Activated CD8-positive, alpha-beta T cell treated with anti-CD3 and anti-CD28 coated beads for 36 hours (primary cell): ENCODE data around the gene PAGR1. TPM values are rescaled to one million over a fixed set of nuclear protein-coding genes. Genes with fewer than 3 reads are reported as not detected.
A peak's percentile ranks its signal among the peaks of the same experiment; 100 is the strongest.

ENCODE experiments used
- ATAC-seq: fragments of 200-7000 bp; cut with Tn5 transposase; one replicate; pipeline ENCODE4 v1.10.0; 2021; ENCODE audit warnings: mild to moderate bottlenecking, moderate library complexity
- CTCF ChIA-PET: fragments of 350-600 bp; sonication (Branson Sonifier 250); formaldehyde crosslinking; loops from one replicate; lab custom pipeline; 2021; ENCODE audit warnings: antibody characterized with exemption; lab: Charles Lee
- POLR2A ChIA-PET: fragments of 350-600 bp; sonication (Branson Sonifier 250); formaldehyde crosslinking; loops from one replicate; lab custom pipeline; 2021; ENCODE audit warnings: antibody characterized with exemption; lab: Charles Lee
- DNase-seq: peaks from one replicate; pipeline ENCODE4 v3.0.0-alpha.2; 2020
- H3K27ac Mint-ChIP-seq: one replicate; pipeline ENCODE4 v1.8.0; 2021; ENCODE audit warnings: mild to moderate bottlenecking, mixed read lengths
- H3K27me3 Mint-ChIP-seq: one replicate; pipeline ENCODE4 v1.8.0; 2021; ENCODE audit warnings: mixed read lengths
- H3K36me3 Mint-ChIP-seq: one replicate; pipeline ENCODE4 v1.8.0; 2021; ENCODE audit warnings: low read depth, mixed read lengths
- H3K4me1 Mint-ChIP-seq: one replicate; pipeline ENCODE4 v1.8.0; 2021; ENCODE audit warnings: low read depth, mixed read lengths
- H3K4me3 Mint-ChIP-seq: one replicate; pipeline ENCODE4 v1.8.0; 2021; ENCODE audit warnings: mild to moderate bottlenecking, moderate library complexity, mixed read lengths
- H3K9me3 Mint-ChIP-seq: one replicate; pipeline ENCODE4 v1.8.0; 2021; ENCODE audit warnings: mixed read lengths
- CTCF ChIP-seq: fragments of 200-600 bp; IDR thresholded peaks from one replicate; pipeline ENCODE4 v1.8.0; 2022; ENCODE audit warnings: antibody characterized with exemption, mild to moderate bottlenecking
- intact Hi-C: fragments of 100-400 bp; cut with micrococcal nuclease; formaldehyde crosslinking; loops from one replicate; pipeline ENCODE4 v1.10.0; 2022
- total RNA-seq, 2 experiments: library from RNA; stranded (reverse); gene quantifications; one replicate each; pipeline ENCODE4 v1.2.3, GENCODE V29; 2021

PAGR1 gene
- total RNA-seq, 2 experiments from 2014 or later: 26.8 to 29.0 TPM

GRCh38 chr16:29818082-29818481, 2.1 kb downstream of the PAGR1 start:
- POLR2A ChIA-PET: interaction anchor here (0.6 to 13.9 kb wide), 4 partner anchors 8 to 178 kb away, joined by 3 to 167 read pairs (median 6); partner anchors contain the start of genes MAZ and PRRT2
- Mint-ChIP-seq H3K9me3 (no peaks in the 10 kb centered on the region), H3K36me3 (peaks cover 30% of the 10 kb centered on the region), H3K27ac (peak overlapping the region; percentile 79), H3K27me3 (no peaks in the 10 kb centered on the region), H3K4me3 (peak overlapping the region; percentile 79), H3K4me1 (peaks cover 72% of the 10 kb centered on the region)
- intact Hi-C loops: loop anchor here (10.0 kb wide), 1 partner anchor 113 kb away; no protein-coding TSS in a partner anchor
- CTCF ChIA-PET: interaction anchor here (0.8 to 8.1 kb wide), 6 partner anchors 9 to 116 kb away, joined by 3 to 95 read pairs (median 18); no protein-coding TSS in a partner anchor
- no peak for TF ChIP-seq CTCF
- no peak for ATAC-seq
- no peak for DNase-seq

- peaks cover 30% of the 10 kb centered on the region for H3K36me3 Mint-ChIP-seq
- ChIA-PET CTCF (interaction anchor here (0.6 to 8.1 kb wide), 8 partner anchors 9 to 128 kb away, joined by 3 to 95 read pairs (median 4); no protein-coding TSS in a partner anchor), POLR2A (interaction anchor here (0.7 to 13.9 kb wide), 10 partner anchors 8 to 246 kb away, joined by 3 to 167 read pairs (median 5); partner anchors contain the start of genes ALDOA, KCTD13, KIF22 and MAZ)
- ATAC-seq (no peak), DNase-seq (no peak)
- intact Hi-C loops: loop anchor here (10.0 kb wide), 1 partner anchor 115 kb away; no protein-coding TSS in a partner anchor
- peak overlapping the region; percentile 89 for H3K27ac Mint-ChIP-seq
- H3K4me3 Mint-ChIP-seq: peak overlapping the region; percentile 79
- no peak for TF ChIP-seq CTCF
- H3K27me3 Mint-ChIP-seq: no peaks in the 10 kb centered on the region
- peaks cover 69% of the 10 kb centered on the region for H3K4me1 Mint-ChIP-seq
- no peaks in the 10 kb centered on the region for H3K9me3 Mint-ChIP-seq
Observed at GRCh38 chr16:29819506-29819905, 3.6 kb downstream of the PAGR1 start.

- peaks cover 69% of the 10 kb centered on the region for H3K4me1 Mint-ChIP-seq
- POLR2A ChIA-PET: interaction anchor here (0.7 to 13.9 kb wide), 8 partner anchors 10 to 120 kb away, joined by 3 to 167 read pairs (median 5); partner anchors contain the start of genes KCTD13, KIF22, MAZ and PRRT2
- ATAC-seq (no peak), DNase-seq (peak; percentile 66)
- CTCF ChIA-PET: interaction anchor here (0.7 to 8.1 kb wide), 9 partner anchors 9 to 235 kb away, joined by 3 to 95 read pairs (median 4); partner anchors contain the start of gene KIF22
- no peak for TF ChIP-seq CTCF
- peak within 1 kb of the TSS; percentile 89 for H3K27ac Mint-ChIP-seq
- H3K27me3 Mint-ChIP-seq: no peaks in the 10 kb centered on the region
- H3K36me3 Mint-ChIP-seq: peaks cover 30% of the 10 kb centered on the region
- H3K4me3 Mint-ChIP-seq: peak within 1 kb of the TSS; percentile 79
- no peaks in the 10 kb centered on the region for H3K9me3 Mint-ChIP-seq
- intact Hi-C loops: no loop called here
Observed at GRCh38 chr16:29820271-29820701, 4.3 kb downstream of the PAGR1 start, which contains the start of gene MVP. Gene MVP, plus strand, starts transcription at chr16:29820462. Its CDS starts 10,088 bp downstream, at chr16:29830550.

GRCh38 chr16:29820730-29821642, 5.0 kb downstream of the PAGR1 start:
- intact Hi-C loops: no loop called here
- ChIA-PET POLR2A (interaction anchor here (0.7 to 13.9 kb wide), 9 partner anchors 11 to 120 kb away, joined by 3 to 167 read pairs (median 5); partner anchors contain the start of genes KCTD13, KIF22, MAZ and PRRT2), CTCF (interaction anchor here (1.2 to 8.1 kb wide), 10 partner anchors 9 to 234 kb away, joined by 3 to 95 read pairs (median 4); partner anchors contain the start of genes CDIPT and KIF22)
- ATAC-seq (peak; percentile 29), DNase-seq (peak; percentile 72)
- H3K9me3 Mint-ChIP-seq: no peaks in the 10 kb centered on the region
- H3K36me3 Mint-ChIP-seq: peaks cover 30% of the 10 kb centered on the region
- no peak for TF ChIP-seq CTCF
- peak overlapping the region; percentile 79 for H3K4me3 Mint-ChIP-seq
- H3K27ac Mint-ChIP-seq: peak overlapping the region; percentile 89
- no peaks in the 10 kb centered on the region for H3K27me3 Mint-ChIP-seq
- peaks cover 72% of the 10 kb centered on the region for H3K4me1 Mint-ChIP-seq
